H1 (cell line): ENCODE results near the gene NPTXR. TPM values are rescaled to one million over a fixed set of nuclear protein-coding genes. Genes with fewer than 3 reads are reported as not detected.

Experiments used
- TCF12 ChIP-seq: IDR thresholded peaks from 2 replicates; pipeline ENCODE4 v1.6.1; 2011; ENCODE audit warnings: low read depth, mild to moderate bottlenecking, low read length
- ZNF274 ChIP-seq: IDR thresholded peaks from 2 replicates; pipeline ENCODE4 v1.7.0; 2012; ENCODE audit warnings: low read length, borderline replicate concordance; ENCODE audit errors: extremely low read depth
- polyA plus RNA-seq, 7 experiments: library from polyadenylated mRNA; depleted of rRNA in 3 of 7; stranded (reverse) in 5 of 7; unstranded in 2 of 7; fragments of >200 nt in 5 of 7; fragments of 200-250 nt in 2 of 7; gene quantifications; 1 replicate in 5 of 7; 2 replicates in 1 of 7; 4 replicates in 1 of 7; pipeline versions ENCODE4 v1.2.1 to v1.2.3, GENCODE V29; 2011 to 2013; ENCODE audit warnings: missing spikeins in 2 of 7, mixed read lengths in 2 of 7
- total RNA-seq: library from RNA; stranded (reverse); fragmentation: NEBNext Ultra II Directional; extraction: Animal tissue kit (Norgen Biotek cat#: 25700); gene quantifications from 2 replicates; pipeline ENCODE4 v1.2.1, GENCODE V29; 2021

The NPTXR gene
- total and polyA plus RNA-seq, 2 of the 8 experiments (the other 6 are each of a cell fraction or from before 2014, with no cell fraction given): 3.7 to 6.4 TPM

GRCh38 chr22:38798496-38798895 lies 45.3 kb downstream of the NPTXR start (continued):
- TF ChIP-seq ZNF274: no peak
- TF ChIP-seq TCF12: no peak
